GM23338 (cell line): Measurements from ENCODE around the gene MAPKAPK3. TPM values are rescaled to one million over a fixed set of nuclear protein-coding genes. Genes with fewer than 3 reads are reported as not detected.

Experiments used
- ATAC-seq: fragments of 200-7000 bp; cut with Tn5 transposase; 3 replicates; pipeline ENCODE4 v1.9.1; 2020
- DNase-seq: peaks from one replicate; pipeline ENCODE4 v3.0.0-alpha.2; 2015; ENCODE audit warnings: low spot score
- H2AFZ ChIP-seq: fragments of 200-600 bp; sonication (generic); 2 replicates; pipeline ENCODE4 v1.8.0; 2016; ENCODE audit warnings: antibody characterized with exemption, mild to moderate bottlenecking, moderate library complexity
- H3F3A ChIP-seq: fragments of 200-600 bp; sonication (generic); replicated peaks from 2 replicates; pipeline ENCODE4 v1.8.0; 2017; ENCODE audit warnings: antibody characterized with exemption, mixed run types, low read depth
- H3K27ac ChIP-seq: fragments of 200-600 bp; sonication (generic); 2 replicates; pipeline ENCODE4 v1.6.1; 2016; ENCODE audit warnings: low read depth
- H3K27me3 ChIP-seq: fragments of 200-600 bp; sonication (generic); 2 replicates; pipeline ENCODE4 v1.8.0; 2016; ENCODE audit warnings: mild to moderate bottlenecking, mixed run types, moderate library complexity; ENCODE audit not compliant: insufficient read depth
- H3K36me3 ChIP-seq: fragments of 200-600 bp; sonication (generic); 2 replicates; pipeline ENCODE4 v1.8.0; 2016; ENCODE audit warnings: mild to moderate bottlenecking; ENCODE audit not compliant: insufficient read depth
- H3K4me1 ChIP-seq: fragments of 200-600 bp; sonication (generic); 2 replicates; pipeline ENCODE4 v1.8.0; 2016; ENCODE audit warnings: mild to moderate bottlenecking, moderate library complexity; ENCODE audit not compliant: insufficient read depth
- H3K4me2 ChIP-seq: fragments of 200-600 bp; sonication (generic); 2 replicates; pipeline ENCODE4 v1.7.1; 2017; ENCODE audit warnings: mixed run types
- H3K4me3 ChIP-seq: fragments of 200-600 bp; sonication (generic); 2 replicates; pipeline ENCODE4 v1.6.1; 2016; ENCODE audit warnings: mixed run types
- H3K79me2 ChIP-seq: fragments of 200-600 bp; sonication (generic); replicated peaks from 2 replicates; pipeline ENCODE4 v1.8.0; 2017; ENCODE audit warnings: mild to moderate bottlenecking; ENCODE audit not compliant: insufficient read depth
- H3K9me2 ChIP-seq: fragments of 200-600 bp; sonication (generic); 2 replicates; pipeline ENCODE4 v1.8.0; 2017; ENCODE audit not compliant: insufficient read depth
- H4K20me1 ChIP-seq: fragments of 200-600 bp; sonication (generic); replicated peaks from 2 replicates; pipeline ENCODE4 v1.8.0; 2017; ENCODE audit warnings: mild to moderate bottlenecking; ENCODE audit not compliant: insufficient read depth
- H3K27ac Mint-ChIP-seq: 2 replicates; pipeline ENCODE4 v1.8.0; 2020; ENCODE audit warnings: inconsistent platforms, mild to moderate bottlenecking, moderate library complexity, mixed read lengths
- H3K27me3 Mint-ChIP-seq: 3 replicates; pipeline ENCODE4 v1.8.0; 2022; ENCODE audit warnings: low read depth, mild to moderate bottlenecking, moderate library complexity, mixed read lengths, inconsistent platforms; ENCODE audit not compliant: insufficient read depth, poor library complexity
- H3K36me3 Mint-ChIP-seq: 3 replicates; pipeline ENCODE4 v1.8.0; 2021; ENCODE audit warnings: low read depth, mild to moderate bottlenecking, inconsistent platforms, moderate library complexity, mixed read lengths
- H3K4me1 Mint-ChIP-seq: 3 replicates; pipeline ENCODE4 v1.8.0; 2020; ENCODE audit warnings: mild to moderate bottlenecking, inconsistent platforms, mixed read lengths
- H3K4me3 Mint-ChIP-seq: 3 replicates; pipeline ENCODE4 v1.8.0; 2021; ENCODE audit warnings: moderate library complexity, mild to moderate bottlenecking, inconsistent platforms, mixed read lengths
- H3K9me3 Mint-ChIP-seq: 3 replicates; pipeline ENCODE4 v1.8.0; 2020; ENCODE audit warnings: moderate library complexity, mild to moderate bottlenecking, inconsistent platforms, mixed read lengths
- CREB1 ChIP-seq: fragments of 250-450 bp; sonication (Bioruptor Pico); IDR thresholded peaks from 2 replicates; pipeline ENCODE4 v1.5.0; 2020; ENCODE audit warnings: low read depth, mild to moderate bottlenecking, moderate library complexity
- ETS1 ChIP-seq: IDR thresholded peaks from 2 replicates; pipeline ENCODE4 v1.6.1; 2016; ENCODE audit warnings: antibody characterized with exemption
- EZH2 ChIP-seq: fragments of 200-600 bp; sonication (generic); IDR thresholded peaks from one replicate; pipeline ENCODE4 v1.8.0; 2017; ENCODE audit warnings: antibody characterized with exemption, mild to moderate bottlenecking, low read depth; ENCODE audit not compliant: unreplicated experiment
- EZH2phosphoT487 ChIP-seq: fragments of 200-600 bp; sonication (generic); IDR thresholded peaks from one replicate; pipeline ENCODE4 v1.8.1; 2018; ENCODE audit warnings: antibody characterized with exemption; ENCODE audit not compliant: unreplicated experiment
- JUNB ChIP-seq: IDR thresholded peaks from one replicate; pipeline ENCODE4 v1.6.1; 2016; ENCODE audit warnings: antibody characterized with exemption; ENCODE audit not compliant: unreplicated experiment
- NANOG ChIP-seq: IDR thresholded peaks from 2 replicates; pipeline ENCODE4 v1.6.1; 2016; ENCODE audit warnings: antibody characterized with exemption, borderline replicate concordance
- POLR2AphosphoS5 ChIP-seq: IDR thresholded peaks from 2 replicates; pipeline ENCODE4 v1.6.1; 2016; ENCODE audit warnings: antibody characterized with exemption, low read depth
- REST ChIP-seq: IDR thresholded peaks from one replicate; pipeline ENCODE4 v1.6.1; 2018; ENCODE audit warnings: antibody characterized with exemption; ENCODE audit not compliant: unreplicated experiment
- STAT1 ChIP-seq: IDR thresholded peaks from one replicate; pipeline ENCODE4 v1.6.1; 2016; ENCODE audit warnings: antibody characterized with exemption; ENCODE audit not compliant: unreplicated experiment
- ZNF114 ChIP-seq: fragments of 250-450 bp; sonication (Bioruptor Pico); IDR thresholded peaks from 2 replicates; pipeline ENCODE4 v1.5.0; 2020; ENCODE audit warnings: mild to moderate bottlenecking, moderate library complexity
- ZNF331 ChIP-seq: fragments of 250-450 bp; sonication (Bioruptor Pico); IDR thresholded peaks from 2 replicates; pipeline ENCODE4 v1.5.0; 2020; ENCODE audit warnings: low read depth, mild to moderate bottlenecking, moderate library complexity
- ZNF462 ChIP-seq: fragments of 250-450 bp; sonication (Bioruptor Pico); IDR thresholded peaks from 2 replicates; pipeline ENCODE4 v1.5.0; 2020; ENCODE audit warnings: mild to moderate bottlenecking, moderate library complexity
- polyA plus RNA-seq: library from polyadenylated mRNA; unstranded; fragments of >200 nt; fragmentation: Nextera tagmentation; extraction: Ambion mirVana; gene quantifications from 2 replicates; pipeline ENCODE4 v1.2.1, GENCODE V29; 2016
- total RNA-seq: library from RNA; depleted of rRNA; stranded (reverse); fragments of >200 nt; shearing (Covaris generic); gene quantifications from 2 replicates; pipeline ENCODE4 v1.2.3, GENCODE V29; 2014
- TF ChIP-seq, protein P1 (sequence below), 2 experiments: fragments of 200-600 bp in 1 of 2; sonication (generic) in 1 of 2; conservative IDR thresholded peaks; 2 replicates each; pipeline versions ENCODE4 v1.5.1 to v1.6.1; 2016 to 2017; ENCODE audit warnings: antibody characterized with exemption in 2 of 2, low read depth in 2 of 2, mild to moderate bottlenecking in 2 of 2, moderate library complexity in 1 of 2

Gene MAPKAPK3
- total and polyA plus RNA-seq, 2 experiments from 2014 or later = 16.5 to 51.1 TPM

DNA sequence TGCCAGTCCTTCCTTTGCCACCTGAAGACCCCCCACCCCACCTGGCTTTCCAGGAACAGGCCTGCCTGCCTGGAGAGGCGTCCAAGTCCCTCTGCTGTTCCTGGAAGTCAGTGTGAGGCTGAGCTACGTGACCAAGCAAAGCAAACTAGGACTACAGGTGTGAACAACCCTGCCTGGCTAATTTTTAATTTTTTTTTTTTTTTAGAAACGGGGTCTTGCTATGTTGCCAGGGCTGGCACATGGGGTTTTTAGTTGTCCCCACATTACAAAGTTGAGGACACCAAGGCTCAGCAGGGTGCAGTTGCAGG, 30.2 kb upstream of the MAPKAPK3 start:
- ATAC-seq = no peak
- DNase-seq = no peak
- Histone ChIP-seq H3K27me3 (no peaks in the 10 kb centered on the region), H3K27ac (no peak overlapping the region), H3K36me3 (no peaks in the 10 kb centered on the region), H3K4me1 (no peaks in the 10 kb centered on the region), H4K20me1 (no peaks in the 10 kb centered on the region; the same call in 1 of the 2 replicates), H3K9me2 (no peaks in the 10 kb centered on the region), H2AFZ (no peak overlapping the region), H3K4me3 (no peak overlapping the region), H3F3A (no peaks in the 10 kb centered on the region), H3K79me2 (no peaks in the 10 kb centered on the region), H3K4me2 (no peak overlapping the region)
- no peak for TF ChIP-seq ETS1
- no peak for TF ChIP-seq POLR2AphosphoS5
- no peak for TF ChIP-seq ZNF331 (CRISPR knock-in tag)
- TF ChIP-seq ZNF462 (CRISPR knock-in tag) = no peak
- TF ChIP-seq CREB1 (CRISPR knock-in tag) = no peak
- TF ChIP-seq STAT1 = no peak
- no peak for TF ChIP-seq ZNF114 (CRISPR knock-in tag)
- no peak for TF ChIP-seq EZH2
- TF ChIP-seq JUNB = no peak
- TF ChIP-seq, protein P1, sequence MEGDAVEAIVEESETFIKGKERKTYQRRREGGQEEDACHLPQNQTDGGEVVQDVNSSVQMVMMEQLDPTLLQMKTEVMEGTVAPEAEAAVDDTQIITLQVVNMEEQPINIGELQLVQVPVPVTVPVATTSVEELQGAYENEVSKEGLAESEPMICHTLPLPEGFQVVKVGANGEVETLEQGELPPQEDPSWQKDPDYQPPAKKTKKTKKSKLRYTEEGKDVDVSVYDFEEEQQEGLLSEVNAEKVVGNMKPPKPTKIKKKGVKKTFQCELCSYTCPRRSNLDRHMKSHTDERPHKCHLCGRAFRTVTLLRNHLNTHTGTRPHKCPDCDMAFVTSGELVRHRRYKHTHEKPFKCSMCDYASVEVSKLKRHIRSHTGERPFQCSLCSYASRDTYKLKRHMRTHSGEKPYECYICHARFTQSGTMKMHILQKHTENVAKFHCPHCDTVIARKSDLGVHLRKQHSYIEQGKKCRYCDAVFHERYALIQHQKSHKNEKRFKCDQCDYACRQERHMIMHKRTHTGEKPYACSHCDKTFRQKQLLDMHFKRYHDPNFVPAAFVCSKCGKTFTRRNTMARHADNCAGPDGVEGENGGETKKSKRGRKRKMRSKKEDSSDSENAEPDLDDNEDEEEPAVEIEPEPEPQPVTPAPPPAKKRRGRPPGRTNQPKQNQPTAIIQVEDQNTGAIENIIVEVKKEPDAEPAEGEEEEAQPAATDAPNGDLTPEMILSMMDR (conservative IDR thresholded peaks at IDR 0.05; ENCODE audit: low read depth in 2 of 2) = no peak
- no peak for TF ChIP-seq EZH2phosphoT487
- no peak for TF ChIP-seq NANOG
- no peak for TF ChIP-seq REST
- H3K27ac Mint-ChIP-seq = no peak overlapping the region
- no peaks in the 10 kb centered on the region for H3K9me3 Mint-ChIP-seq
- H3K4me1 Mint-ChIP-seq = peaks cover 6% of the 10 kb centered on the region
- H3K36me3 Mint-ChIP-seq = peaks cover 3% of the 10 kb centered on the region; the same call in 2 of the 3 replicates
- no peaks in the 10 kb centered on the region for H3K27me3 Mint-ChIP-seq
- no peak overlapping the region for H3K4me3 Mint-ChIP-seq
